Endothelial cell of umbilical vein (primary cell): ENCODE measurements around the gene SPATA3.

ENCODE experiments used
- CTCF ChIP-seq, 2 donors: IDR thresholded peaks; 1 replicate in 1 of 2; 2 replicates in 1 of 2; pipeline ENCODE4 v1.5.1; 2011; ENCODE audit warnings: low read length in 2 of 2, mild to moderate bottlenecking in 2 of 2, moderate library complexity in 2 of 2, control low read depth in 1 of 2, inconsistent platforms in 1 of 2, low read depth in 1 of 2; ENCODE audit not compliant: insufficient read depth in 1 of 2; ENCODE audit errors: extremely low read depth in 1 of 2
- EZH2 ChIP-seq: IDR thresholded peaks from 2 replicates; pipeline ENCODE4 v1.6.1; 2012; ENCODE audit warnings: borderline replicate concordance, low read depth, mild to moderate bottlenecking, moderate library complexity, low read length, inconsistent platforms; ENCODE audit not compliant: severe bottlenecking

GRCh38 chr2:231029563-231029962, 33.6 kb downstream of the SPATA3 start:
- TF ChIP-seq EZH2 (no peak), CTCF (IDR thresholded peaks at IDR 0.05; ENCODE audit: extremely low read depth in 1 of 2, insufficient read depth in 1 of 2, low read depth in 1 of 2, low read length in 2 of 2) (no peak)
